H9 (cell line): ENCODE data around the gene AGPAT2. TPM values are rescaled to one million over a fixed set of nuclear protein-coding genes. Genes with fewer than 3 reads are reported as not detected.
"Not testable (repeated sequence)": the region's sequence is repeated elsewhere in the genome, so short reads cannot be mapped to it uniquely, and the experiment has no call there.

Source experiments
- DNase-seq: peaks from one replicate; pipeline ENCODE4 v3.0.0-alpha.2; 2017
- H2AFZ ChIP-seq: one replicate; pipeline ENCODE4 v1.6.1; 2013; ENCODE audit warnings: mild to moderate bottlenecking, low read length, control low read depth, moderate library complexity
- H2AK5ac ChIP-seq: 2 replicates; pipeline ENCODE4 v1.6.1; 2013; ENCODE audit warnings: low read length, control low read depth, mixed read lengths; ENCODE audit not compliant: insufficient read length
- H2BK120ac ChIP-seq: one replicate; pipeline ENCODE4 v1.6.1; 2013; ENCODE audit warnings: low read depth, mild to moderate bottlenecking, low read length, control low read depth, inconsistent platforms; ENCODE audit not compliant: poor library complexity, severe bottlenecking
- H2BK12ac ChIP-seq: 2 replicates; pipeline ENCODE4 v1.6.1; 2013; ENCODE audit warnings: low read length, control low read depth, mixed read lengths, low read depth; ENCODE audit not compliant: insufficient read length
- H2BK15ac ChIP-seq: 2 replicates; pipeline ENCODE4 v1.6.1; 2013; ENCODE audit warnings: low read depth, low read length, control low read depth
- H2BK20ac ChIP-seq: one replicate; pipeline ENCODE4 v1.6.1; 2013; ENCODE audit warnings: low read depth, mild to moderate bottlenecking, low read length, control low read depth, inconsistent platforms; ENCODE audit not compliant: poor library complexity, severe bottlenecking
- H2BK5ac ChIP-seq: 2 replicates; pipeline ENCODE4 v1.6.1; 2013; ENCODE audit warnings: low read length, control low read depth, mixed read lengths; ENCODE audit not compliant: insufficient read length
- H3K14ac ChIP-seq: 2 replicates; pipeline ENCODE4 v1.6.1; 2013; ENCODE audit warnings: low read length, control low read depth; ENCODE audit not compliant: insufficient read depth
- H3K18ac ChIP-seq: 2 replicates; pipeline ENCODE4 v1.6.1; 2013; ENCODE audit warnings: low read depth, mild to moderate bottlenecking, mixed read lengths, low read length, control low read depth; ENCODE audit not compliant: insufficient read length
- H3K23ac ChIP-seq: 2 replicates; pipeline ENCODE4 v1.6.1; 2013; ENCODE audit warnings: low read length, control low read depth, mixed read lengths, low read depth; ENCODE audit not compliant: insufficient read length
- H3K23me2 ChIP-seq: 2 replicates; pipeline ENCODE4 v1.6.1; 2013; ENCODE audit warnings: low read depth, mild to moderate bottlenecking, mixed read lengths, low read length, control low read depth; ENCODE audit not compliant: insufficient read length, poor library complexity, severe bottlenecking
- H3K27ac ChIP-seq: 2 replicates; pipeline ENCODE4 v1.5.1; 2013; ENCODE audit warnings: low read length, control low read depth, mixed read lengths, low read depth; ENCODE audit not compliant: insufficient read length
- H3K27me3 ChIP-seq: 2 replicates; pipeline ENCODE4 v1.6.1; 2013; ENCODE audit warnings: low read length, control low read depth, inconsistent platforms; ENCODE audit not compliant: insufficient read depth
- H3K4ac ChIP-seq: 2 replicates; pipeline ENCODE4 v1.6.1; 2013; ENCODE audit warnings: low read depth, mild to moderate bottlenecking, control low read depth, inconsistent platforms, low read length, moderate library complexity
- H3K4me1 ChIP-seq: 2 replicates; pipeline ENCODE4 v1.6.1; 2013; ENCODE audit warnings: low read length, control low read depth, inconsistent platforms; ENCODE audit not compliant: insufficient read depth
- H3K4me2 ChIP-seq: 2 replicates; pipeline ENCODE4 v1.6.1; 2013; ENCODE audit warnings: low read length, control low read depth, mixed read lengths; ENCODE audit not compliant: insufficient read length, insufficient read depth
- H3K56ac ChIP-seq: 2 replicates; pipeline ENCODE4 v1.6.1; 2013; ENCODE audit warnings: low read depth, mild to moderate bottlenecking, mixed read lengths, low read length, control low read depth; ENCODE audit not compliant: insufficient read length
- H3K79me1 ChIP-seq: 2 replicates; pipeline ENCODE4 v1.6.1; 2013; ENCODE audit warnings: low read depth, mild to moderate bottlenecking, moderate library complexity, low read length, control low read depth, inconsistent platforms; ENCODE audit not compliant: insufficient read depth, poor library complexity, severe bottlenecking
- H3K79me2 ChIP-seq: 2 replicates; pipeline ENCODE4 v1.6.1; 2013; ENCODE audit warnings: low read length, control low read depth, inconsistent platforms; ENCODE audit not compliant: insufficient read depth
- H3K9ac ChIP-seq: 2 replicates; pipeline ENCODE4 v1.6.1; 2013; ENCODE audit warnings: low read length, control low read depth, mixed read lengths; ENCODE audit not compliant: insufficient read length; ENCODE audit errors: extremely low read depth
- H3K9me3 ChIP-seq: one replicate; pipeline ENCODE4 v1.6.1; 2013; ENCODE audit warnings: low read depth, low read length, inconsistent platforms; ENCODE audit not compliant: control insufficient read depth
- H3T11ph ChIP-seq: one replicate; pipeline ENCODE4 v1.6.1; 2013; ENCODE audit warnings: mild to moderate bottlenecking, low read length, control low read depth, inconsistent platforms
- H4K20me1 ChIP-seq: one replicate; pipeline ENCODE4 v1.6.1; 2013; ENCODE audit not compliant: control insufficient read depth, insufficient read length, insufficient read depth
- H4K5ac ChIP-seq: 2 replicates; pipeline ENCODE4 v1.6.1; 2013; ENCODE audit warnings: low read depth, mild to moderate bottlenecking, mixed read lengths, low read length, control low read depth; ENCODE audit not compliant: insufficient read length
- H4K8ac ChIP-seq: replicated peaks from 2 replicates; pipeline ENCODE4 v1.6.1; 2013; ENCODE audit warnings: low read length, control low read depth, mixed read lengths, low read depth; ENCODE audit not compliant: insufficient read length
- H4K91ac ChIP-seq: 2 replicates; pipeline ENCODE4 v1.6.1; 2013; ENCODE audit warnings: low read depth, mild to moderate bottlenecking, moderate library complexity, mixed read lengths, low read length, control low read depth; ENCODE audit not compliant: insufficient read length
- H3K27ac Mint-ChIP-seq, 3 experiments: 2 replicates in 2 of 3; 3 replicates in 1 of 3; pipeline ENCODE4 v1.8.0; 2020 to 2021; ENCODE audit warnings: mixed read lengths in 3 of 3, mild to moderate bottlenecking in 1 of 3, moderate library complexity in 1 of 3
- H3K27me3 Mint-ChIP-seq: 2 replicates; pipeline ENCODE4 v1.8.0; 2021; ENCODE audit warnings: low read depth, mild to moderate bottlenecking, moderate library complexity, mixed read lengths
- H3K36me3 Mint-ChIP-seq, 3 experiments: 2 replicates in 2 of 3; 3 replicates in 1 of 3; pipeline ENCODE4 v1.8.0; 2020 to 2021; ENCODE audit warnings: low read depth in 3 of 3, mixed read lengths in 3 of 3; ENCODE audit not compliant: insufficient read depth in 1 of 3
- H3K4me1 Mint-ChIP-seq, 2 experiments: 2 replicates each; pipeline ENCODE4 v1.8.0; 2020; ENCODE audit warnings: mixed read lengths in 2 of 2
- H3K4me3 Mint-ChIP-seq, 2 experiments: 2 replicates in 1 of 2; 3 replicates in 1 of 2; pipeline ENCODE4 v1.8.0; 2020 to 2021; ENCODE audit warnings: mild to moderate bottlenecking in 2 of 2, mixed read lengths in 2 of 2, moderate library complexity in 1 of 2
- H3K9me3 Mint-ChIP-seq, 2 experiments: 2 replicates in 1 of 2; 3 replicates in 1 of 2; pipeline ENCODE4 v1.8.0; 2020; ENCODE audit warnings: mild to moderate bottlenecking in 2 of 2, mixed read lengths in 2 of 2, moderate library complexity in 1 of 2
- WGBS: extraction: QIAGEN DNeasy Blood & Tissue Kit; methylation state at CpG from one replicate; pipeline ENCODE4 v1.1.7; 2013; ENCODE audit warnings: missing lambda C conversion rate, low lambda C conversion rate, mixed read lengths; ENCODE audit not compliant: insufficient read length; ENCODE audit errors: extremely low coverage; 5-methylcytosine and 5-hydroxymethylcytosine counted together
- total RNA-seq: library from RNA; stranded (reverse); gene quantifications from 2 replicates; pipeline ENCODE4 v1.2.1, GENCODE V29; 2021
- TF ChIP-seq, protein P1 (sequence below): fragments of 200-600 bp; sonication (generic); conservative IDR thresholded peaks from 3 replicates; pipeline ENCODE4 v1.8.0; 2021; ENCODE audit warnings: antibody characterized with exemption, mild to moderate bottlenecking

AGPAT2 gene
- total RNA-seq, 1 experiment from 2014 or later: 29.7 TPM

DNA sequence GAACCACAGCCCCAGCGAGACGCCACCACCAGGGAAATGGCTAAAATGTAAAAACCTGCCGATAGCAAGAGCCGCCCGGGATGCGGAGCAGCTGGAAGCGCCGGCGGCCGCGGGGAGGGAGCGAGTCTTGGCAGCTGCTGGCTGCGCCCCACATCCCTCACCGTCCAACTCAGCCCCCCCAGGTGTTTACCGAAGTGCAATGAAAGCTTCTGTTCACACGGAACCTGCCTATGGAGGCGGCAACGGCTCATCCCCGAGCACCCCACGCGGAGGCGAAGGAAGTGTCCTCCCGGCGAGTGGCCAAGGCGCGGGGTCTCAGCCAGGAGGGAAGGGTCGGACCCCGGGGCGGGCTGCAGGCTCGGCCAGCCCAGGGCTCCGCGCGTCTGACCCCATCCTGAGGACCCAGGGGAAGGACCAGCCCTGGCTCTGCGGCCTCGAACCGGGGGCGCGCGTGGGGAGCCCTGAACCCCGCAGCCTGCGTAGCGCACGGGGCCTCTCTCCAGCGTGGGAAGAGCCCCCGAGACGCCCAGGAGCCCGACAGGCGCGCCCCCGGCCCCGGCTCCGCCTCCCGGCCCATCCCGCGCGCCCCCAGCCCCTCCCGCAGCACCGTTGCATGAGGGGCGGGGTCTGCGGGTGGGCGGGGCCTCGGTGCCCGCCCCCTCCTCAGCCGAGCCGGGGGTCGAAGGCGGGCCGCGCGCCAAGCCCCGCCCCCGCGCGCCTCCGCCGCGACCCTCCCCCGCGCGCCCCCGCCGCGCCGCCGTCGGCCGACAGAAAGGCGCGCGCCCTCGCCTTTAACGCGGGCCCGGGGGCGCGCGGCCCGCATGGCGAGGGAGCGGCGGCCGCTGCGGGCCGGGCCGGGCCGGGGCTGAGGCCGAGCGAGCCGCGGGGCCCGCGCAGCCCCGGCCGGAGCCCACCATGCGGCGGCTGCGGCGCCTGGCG is 24.8 kb upstream of the AGPAT2 start, which contains the start of gene DIPK1B:
Gene DIPK1B (plus strand): TSS at position 822 of the 939 bp plus-strand sequence. CDS start 94 bp downstream, at position 916.
- H3K4me1 Mint-ChIP-seq: peaks cover 3 to 10% of the 10 kb centered on the region in 2 experiments
- Histone ChIP-seq H4K5ac (no peak within 1 kb of the TSS), H3K14ac (0 out of 2 replicates have a peak within 1 kb of the TSS, but pooled peaks have one; percentile 74), H3K9ac (no peak within 1 kb of the TSS), H4K91ac (no peak within 1 kb of the TSS), H4K8ac (no peak within 1 kb of the TSS), H2BK5ac (no peak within 1 kb of the TSS), H3K23ac (no peak within 1 kb of the TSS), H3K4ac (no peak within 1 kb of the TSS), H2BK120ac (no peak within 1 kb of the TSS), H2BK20ac (no peak within 1 kb of the TSS), H3K18ac (no peak within 1 kb of the TSS), H3T11ph (no peak within 1 kb of the TSS), H3K4me1 (no peaks in the 10 kb centered on the region; the same call in 1 of the 2 replicates), H2BK12ac (no peak within 1 kb of the TSS), H3K27me3 (no peaks in the 10 kb centered on the region), H3K23me2 (peaks cover 12% of the 10 kb centered on the region), H2AK5ac (no peak within 1 kb of the TSS), H3K79me1 (peaks cover 8% of the 10 kb centered on the region), H3K9me3 (no peaks in the 10 kb centered on the region), H3K79me2 (peaks cover 4% of the 10 kb centered on the region; the same call in 1 of the 2 replicates), H2BK15ac (no peak within 1 kb of the TSS), H3K56ac (no peak within 1 kb of the TSS), H4K20me1 (no peaks in the 10 kb centered on the region), H2AFZ (no peak within 1 kb of the TSS), H3K4me2 (peak within 1 kb of the TSS; percentile 70), H3K27ac (no peak within 1 kb of the TSS)
- peaks cover 40% of the 10 kb centered on the region for H3K27me3 Mint-ChIP-seq
- no CpG with 5 or more reads among the region's 119 CpGs for WGBS
- peak within 1 kb of the TSS; percentile 70 to 85 for H3K4me3 Mint-ChIP-seq
- H3K27ac Mint-ChIP-seq: peak within 1 kb of the TSS in 1 of 3 experiments; percentile 44; a peak in 1 of 7 replicates
- peak; percentile 75 for DNase-seq
- peaks cover 0 to 5% (median 4%) of the 10 kb centered on the region in 3 experiments; a peak in 3 of 7 replicates for H3K36me3 Mint-ChIP-seq
- H3K9me3 Mint-ChIP-seq: no peaks in the 10 kb centered on the region
- TF ChIP-seq, protein P1, sequence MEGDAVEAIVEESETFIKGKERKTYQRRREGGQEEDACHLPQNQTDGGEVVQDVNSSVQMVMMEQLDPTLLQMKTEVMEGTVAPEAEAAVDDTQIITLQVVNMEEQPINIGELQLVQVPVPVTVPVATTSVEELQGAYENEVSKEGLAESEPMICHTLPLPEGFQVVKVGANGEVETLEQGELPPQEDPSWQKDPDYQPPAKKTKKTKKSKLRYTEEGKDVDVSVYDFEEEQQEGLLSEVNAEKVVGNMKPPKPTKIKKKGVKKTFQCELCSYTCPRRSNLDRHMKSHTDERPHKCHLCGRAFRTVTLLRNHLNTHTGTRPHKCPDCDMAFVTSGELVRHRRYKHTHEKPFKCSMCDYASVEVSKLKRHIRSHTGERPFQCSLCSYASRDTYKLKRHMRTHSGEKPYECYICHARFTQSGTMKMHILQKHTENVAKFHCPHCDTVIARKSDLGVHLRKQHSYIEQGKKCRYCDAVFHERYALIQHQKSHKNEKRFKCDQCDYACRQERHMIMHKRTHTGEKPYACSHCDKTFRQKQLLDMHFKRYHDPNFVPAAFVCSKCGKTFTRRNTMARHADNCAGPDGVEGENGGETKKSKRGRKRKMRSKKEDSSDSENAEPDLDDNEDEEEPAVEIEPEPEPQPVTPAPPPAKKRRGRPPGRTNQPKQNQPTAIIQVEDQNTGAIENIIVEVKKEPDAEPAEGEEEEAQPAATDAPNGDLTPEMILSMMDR: no peak

GRCh38 chr9:136711219-136711648 is 24.0 kb upstream of the AGPAT2 start:
- not testable (repeated sequence) for H3K4ac ChIP-seq, H3K9ac ChIP-seq, H2BK120ac ChIP-seq, H3K27me3 ChIP-seq, H3K4me1 ChIP-seq, H4K5ac ChIP-seq, H3K79me1 ChIP-seq, H3K14ac ChIP-seq, H3K9me3 ChIP-seq, H3K79me2 ChIP-seq, H3K9me3 Mint-ChIP-seq, H2BK20ac ChIP-seq, H2BK5ac ChIP-seq, H3T11ph ChIP-seq, H3K36me3 Mint-ChIP-seq, H2AFZ ChIP-seq, H3K4me1 Mint-ChIP-seq, H3K56ac ChIP-seq, H3K27ac ChIP-seq, H4K20me1 ChIP-seq, H3K27ac Mint-ChIP-seq, H4K8ac ChIP-seq, H2BK12ac ChIP-seq, H2AK5ac ChIP-seq, H4K91ac ChIP-seq, H3K18ac ChIP-seq, H2BK15ac ChIP-seq, H3K23ac ChIP-seq
- peak; percentile 23 for DNase-seq
- H3K4me2 ChIP-seq: peak overlapping the region; percentile 57
- H3K4me3 Mint-ChIP-seq: peak overlapping the region; percentile 65 to 85
- no CpG with 5 or more reads among the region's 4 CpGs for WGBS
- H3K23me2 ChIP-seq: peaks cover 12% of the 10 kb centered on the region
- H3K27me3 Mint-ChIP-seq: peaks cover 43% of the 10 kb centered on the region
